ENCODE measurements around the gene NR5A1. TPM values are rescaled to one million over a fixed set of nuclear protein-coding genes. Genes with fewer than 3 reads are reported as not detected.

NR5A1 gene
- total RNA-seq, 6 experiments from 2014 or later, result not detected

DNA sequence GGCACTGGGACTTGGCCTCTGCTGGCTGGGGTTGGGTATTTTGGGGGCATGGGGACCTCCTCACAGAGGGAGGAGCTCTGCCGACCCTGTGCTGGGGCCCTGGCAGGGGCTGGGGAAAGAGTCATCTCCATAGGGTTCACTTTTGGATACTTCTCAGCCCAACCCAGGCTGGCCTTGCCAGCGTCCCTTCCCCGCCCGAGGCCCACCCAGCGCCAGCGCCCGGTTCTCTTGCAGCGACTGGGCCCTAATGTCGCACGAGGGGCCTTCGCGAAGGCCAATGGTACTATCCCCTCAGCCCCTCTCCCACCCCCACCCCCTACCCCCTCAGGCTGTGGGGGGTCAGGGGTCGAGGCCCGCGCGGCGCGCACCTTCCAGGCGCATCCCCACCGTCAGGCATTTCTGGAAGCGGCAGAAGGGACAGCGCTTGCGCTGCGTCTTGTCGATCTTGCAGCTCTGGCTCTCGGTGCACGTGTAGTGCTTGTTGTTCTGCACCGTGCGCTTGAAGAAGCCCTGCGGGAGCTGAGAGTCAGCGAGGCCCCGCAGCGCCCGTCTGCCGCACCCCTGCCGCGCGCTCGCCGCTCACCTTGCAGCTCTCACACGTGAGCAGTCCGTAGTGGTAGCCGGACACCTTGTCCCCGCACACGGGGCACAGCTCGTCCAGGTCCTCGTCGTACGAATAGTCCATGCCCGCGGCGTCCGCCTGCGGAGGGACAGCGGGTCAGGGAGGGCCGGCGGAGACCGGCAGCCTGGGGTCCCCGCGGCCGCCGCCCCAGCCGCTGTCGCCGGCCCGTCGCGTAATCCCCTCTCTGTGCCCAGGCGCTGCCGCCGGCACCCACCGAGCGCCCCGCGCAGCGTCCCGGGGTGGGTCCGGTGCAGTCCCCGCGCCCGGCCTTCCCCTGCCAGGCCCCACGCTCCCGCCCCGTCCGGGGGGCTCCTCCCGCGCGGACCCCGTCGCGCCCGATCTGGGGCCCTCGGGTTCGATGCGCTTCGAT, 4.2 kb downstream of the NR5A1 start:
- H3K27ac Mint-ChIP-seq, result no peak overlapping the region
- peaks cover 53% of the 10 kb centered on the region for H3K27me3 Mint-ChIP-seq (ENCODE audit: insufficient read depth)
- no peaks in the 10 kb centered on the region for H3K9me3 Mint-ChIP-seq
- H3K4me1 Mint-ChIP-seq (ENCODE audit: low read depth), result peaks cover 7% of the 10 kb centered on the region
- no peak for TF ChIP-seq CTCF (IDR thresholded peaks at IDR 0.05)
- H3K4me3 Mint-ChIP-seq, result no peak overlapping the region
- peaks cover 5% of the 10 kb centered on the region for H3K36me3 Mint-ChIP-seq (ENCODE audit: low read depth)
- no peak for DNase-seq

- Mint-ChIP-seq H3K27me3 (ENCODE audit: insufficient read depth) (peaks cover 58% of the 10 kb centered on the region), H3K27ac (no peak overlapping the region), H3K36me3 (ENCODE audit: low read depth) (peaks cover 5% of the 10 kb centered on the region), H3K9me3 (no peaks in the 10 kb centered on the region), H3K4me1 (ENCODE audit: low read depth) (peaks cover 7% of the 10 kb centered on the region), H3K4me3 (no peak overlapping the region)
- DNase-seq, result no peak
- no peak for TF ChIP-seq CTCF (IDR thresholded peaks at IDR 0.05)
Measured at GRCh38 chr9:124501771-124502320, 5.4 kb downstream of the NR5A1 start.

DNA sequence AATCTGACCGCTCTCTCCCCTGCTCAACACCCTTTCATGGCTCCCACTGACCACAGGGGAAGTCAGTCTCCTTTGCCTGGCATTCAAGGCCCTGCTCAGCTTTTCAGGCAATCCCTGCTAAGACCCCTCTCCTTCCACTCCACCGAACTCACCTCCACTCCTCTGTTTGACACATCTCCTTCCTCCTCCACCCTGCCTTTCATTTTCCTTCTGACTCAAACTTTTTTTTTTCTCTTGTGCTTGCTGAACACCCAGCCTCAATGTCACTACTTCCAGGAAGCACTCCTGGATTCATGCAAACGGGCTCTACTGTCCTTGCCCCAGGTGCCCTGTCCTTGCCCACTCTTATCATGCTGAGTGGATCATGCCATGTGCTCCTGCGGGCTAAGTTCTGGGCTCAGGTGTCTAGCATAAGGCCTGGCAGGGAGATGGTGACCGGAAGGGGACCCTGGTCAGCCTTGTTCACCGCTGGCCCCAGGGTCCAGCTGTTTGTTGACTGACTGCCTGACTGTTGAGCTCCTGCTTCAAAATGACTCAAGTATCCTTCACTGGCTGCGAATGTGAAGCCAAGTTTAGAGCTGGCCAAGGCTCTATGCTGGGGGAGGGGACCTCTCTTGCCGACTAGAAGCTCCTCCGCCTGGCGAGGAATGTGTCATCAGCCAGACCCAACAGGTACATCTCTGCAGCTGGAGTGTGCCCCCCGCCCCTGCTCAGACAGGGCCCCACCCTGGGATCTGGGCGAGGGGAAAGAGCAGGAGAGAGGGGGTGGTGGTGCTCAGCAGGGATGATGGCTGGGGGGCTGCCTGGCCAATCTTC, 6.2 kb downstream of the NR5A1 start:
- TF ChIP-seq CTCF (IDR thresholded peaks at IDR 0.05), result no peak
- Mint-ChIP-seq H3K27me3 (ENCODE audit: insufficient read depth) (peaks cover 61% of the 10 kb centered on the region), H3K4me3 (no peak overlapping the region), H3K36me3 (ENCODE audit: low read depth) (peaks cover 5% of the 10 kb centered on the region), H3K4me1 (ENCODE audit: low read depth) (peaks cover 7% of the 10 kb centered on the region), H3K27ac (no peak overlapping the region), H3K9me3 (no peaks in the 10 kb centered on the region)
- DNase-seq, result no peak

DNA sequence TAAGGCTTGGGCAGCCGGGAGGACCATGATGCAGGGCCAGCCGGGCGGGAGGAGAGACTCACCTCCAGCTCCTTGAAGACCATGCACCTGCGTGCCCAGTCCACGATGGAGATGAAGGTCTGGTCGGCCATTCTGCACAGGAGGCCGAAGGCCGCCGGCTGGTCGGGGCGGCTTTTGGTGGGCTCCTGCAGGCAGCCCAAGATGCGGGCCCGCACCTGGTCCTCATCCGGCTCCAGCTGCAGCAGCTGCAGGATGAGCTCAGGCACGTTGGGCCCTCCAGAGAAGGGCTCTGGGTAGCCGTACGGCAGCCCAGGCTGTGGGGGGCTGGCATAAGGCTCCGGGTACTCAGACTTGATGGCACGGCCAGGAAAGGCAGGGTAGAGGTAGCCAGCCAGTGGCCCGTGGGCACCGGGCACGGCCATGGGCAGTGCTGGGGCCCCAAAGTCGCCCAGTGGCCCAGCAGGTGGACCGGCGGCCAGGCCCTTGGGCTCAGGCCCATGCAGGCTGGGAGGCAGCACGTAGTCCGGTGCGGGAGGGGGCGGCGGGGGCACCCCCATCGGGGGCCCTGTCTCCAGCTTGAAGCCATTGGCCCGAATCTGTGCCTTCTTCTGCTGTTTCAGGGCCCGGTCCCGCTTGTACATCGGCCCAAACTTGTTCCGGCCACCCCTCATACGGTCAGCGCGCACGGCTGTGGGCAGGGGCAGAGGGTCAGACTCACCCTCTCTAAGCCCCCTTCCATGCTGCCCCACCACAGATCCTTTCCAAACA, 7.0 kb downstream of the NR5A1 start:
- Mint-ChIP-seq H3K27me3 (ENCODE audit: insufficient read depth) (peaks cover 60% of the 10 kb centered on the region), H3K4me1 (ENCODE audit: low read depth) (peaks cover 7% of the 10 kb centered on the region), H3K27ac (no peak overlapping the region), H3K36me3 (ENCODE audit: low read depth) (peaks cover 5% of the 10 kb centered on the region), H3K9me3 (no peaks in the 10 kb centered on the region), H3K4me3 (no peak overlapping the region)
- no peak for DNase-seq
- TF ChIP-seq CTCF (IDR thresholded peaks at IDR 0.05), result no peak

- H3K27ac Mint-ChIP-seq, result no peak overlapping the region
- no peak for TF ChIP-seq CTCF (IDR thresholded peaks at IDR 0.05)
- H3K9me3 Mint-ChIP-seq, result no peaks in the 10 kb centered on the region
- peaks cover 5% of the 10 kb centered on the region for H3K36me3 Mint-ChIP-seq (ENCODE audit: low read depth)
- H3K4me3 Mint-ChIP-seq, result no peak overlapping the region
- peaks cover 70% of the 10 kb centered on the region for H3K27me3 Mint-ChIP-seq (ENCODE audit: insufficient read depth)
- peaks cover 7% of the 10 kb centered on the region for H3K4me1 Mint-ChIP-seq (ENCODE audit: low read depth)
- DNase-seq, result no peak
Measured at GRCh38 chr9:124499216-124499615, 8.0 kb downstream of the NR5A1 start.

All from HFFc6 (cell line).